ENCODE measurements around the gene CKAP2L. TPM values are rescaled to one million over a fixed set of nuclear protein-coding genes. Genes with fewer than 3 reads are reported as not detected.

Gene CKAP2L, protein sequence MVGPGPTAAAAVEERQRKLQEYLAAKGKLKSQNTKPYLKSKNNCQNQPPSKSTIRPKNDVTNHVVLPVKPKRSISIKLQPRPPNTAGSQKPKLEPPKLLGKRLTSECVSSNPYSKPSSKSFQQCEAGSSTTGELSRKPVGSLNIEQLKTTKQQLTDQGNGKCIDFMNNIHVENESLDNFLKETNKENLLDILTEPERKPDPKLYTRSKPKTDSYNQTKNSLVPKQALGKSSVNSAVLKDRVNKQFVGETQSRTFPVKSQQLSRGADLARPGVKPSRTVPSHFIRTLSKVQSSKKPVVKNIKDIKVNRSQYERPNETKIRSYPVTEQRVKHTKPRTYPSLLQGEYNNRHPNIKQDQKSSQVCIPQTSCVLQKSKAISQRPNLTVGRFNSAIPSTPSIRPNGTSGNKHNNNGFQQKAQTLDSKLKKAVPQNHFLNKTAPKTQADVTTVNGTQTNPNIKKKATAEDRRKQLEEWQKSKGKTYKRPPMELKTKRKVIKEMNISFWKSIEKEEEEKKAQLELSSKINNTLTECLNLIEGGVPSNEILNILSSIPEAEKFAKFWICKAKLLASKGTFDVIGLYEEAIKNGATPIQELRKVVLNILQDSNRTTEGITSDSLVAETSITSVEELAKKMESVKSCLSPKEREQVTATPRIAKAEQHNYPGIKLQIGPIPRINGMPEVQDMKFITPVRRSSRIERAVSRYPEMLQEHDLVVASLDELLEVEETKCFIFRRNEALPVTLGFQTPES
- 2.5 and 5.6 TPM in 2 replicates for total RNA-seq

DNA sequence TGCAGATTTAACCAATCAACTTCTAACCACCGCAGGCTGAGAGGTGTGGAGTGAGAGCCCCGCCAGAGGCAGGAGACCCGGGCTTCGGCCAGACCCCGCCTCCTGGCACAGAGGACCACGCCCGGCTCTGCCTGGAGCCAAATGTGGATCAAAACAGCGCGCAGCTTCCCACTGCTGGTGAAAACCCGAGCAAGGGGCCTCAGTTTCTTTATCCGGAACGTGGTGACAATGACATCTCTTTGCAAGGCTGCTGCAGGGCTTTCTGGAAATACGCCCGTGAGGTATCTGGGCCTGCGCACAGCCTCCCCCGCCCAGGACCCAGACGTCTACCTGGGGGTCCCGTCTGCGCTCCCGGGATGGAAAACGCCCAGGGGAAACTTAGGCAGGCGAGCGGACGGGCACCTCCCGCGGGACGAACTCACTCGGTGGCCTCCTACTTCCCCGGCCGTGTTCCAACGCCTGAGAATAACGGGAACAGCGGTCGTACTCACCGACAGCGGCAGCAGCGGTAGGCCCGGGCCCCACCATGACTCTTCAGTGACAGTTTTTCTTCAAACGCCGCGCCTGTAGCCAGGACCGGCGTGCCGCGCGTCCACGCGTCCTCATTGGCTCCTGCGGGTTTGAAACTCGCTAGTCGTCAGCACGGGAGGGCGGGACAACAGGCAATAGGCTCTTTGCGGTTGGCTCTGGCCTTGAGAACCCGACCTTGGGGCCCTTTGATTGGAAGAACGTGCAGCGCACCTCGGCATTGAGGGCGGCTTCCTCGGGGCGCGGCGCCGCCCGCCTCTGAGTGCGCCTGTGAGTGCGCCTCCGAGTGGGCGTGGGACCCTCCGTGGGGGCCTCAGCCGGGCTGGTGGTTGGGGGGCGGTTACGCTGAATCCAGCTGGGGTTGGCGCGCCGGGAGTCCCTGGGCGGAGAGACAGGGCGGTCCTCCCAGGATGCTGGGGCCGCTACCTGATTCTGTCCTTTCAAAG lies at the start of gene CKAP2L:
TSS of gene CKAP2L (minus strand) at position 539 of the 974 bp plus-strand sequence. CDS start at position 528, 11 bp downstream.
- peak within 1 kb of the TSS; percentile 92 for H3K4me3 ChIP-seq (ENCODE audit: low read depth, low read length)
- no peaks in the 10 kb centered on the region for H3K27me3 ChIP-seq (ENCODE audit: control insufficient read depth, insufficient read depth, low read length)
- H3K36me3 ChIP-seq (ENCODE audit: control insufficient read depth, insufficient read depth, low read length): no peaks in the 10 kb centered on the region
- peak; percentile 98 for DNase-seq (ENCODE audit: low read depth)
- TF ChIP-seq CTCF (IDR thresholded peaks at IDR 0.05; ENCODE audit: insufficient read depth, low read length, poor library complexity, severe bottlenecking): no peak

GRCh38 chr2:112813280-112813966 lies 49.0 kb upstream of the CKAP2L start:
- Histone ChIP-seq H3K27me3 (ENCODE audit: control insufficient read depth, insufficient read depth, low read length) (no peaks in the 10 kb centered on the region), H3K36me3 (ENCODE audit: control insufficient read depth, insufficient read depth, low read length) (no peaks in the 10 kb centered on the region), H3K4me3 (ENCODE audit: low read depth, low read length) (no peak overlapping the region)
- DNase-seq (ENCODE audit: low read depth): no peak
- no peak for TF ChIP-seq CTCF (IDR thresholded peaks at IDR 0.05; ENCODE audit: insufficient read depth, low read length, poor library complexity, severe bottlenecking)

- no peak for DNase-seq (ENCODE audit: low read depth)
- no peaks in the 10 kb centered on the region for H3K27me3 ChIP-seq (ENCODE audit: control insufficient read depth, insufficient read depth, low read length)
- H3K4me3 ChIP-seq (ENCODE audit: low read depth, low read length): no peak overlapping the region
- no peaks in the 10 kb centered on the region for H3K36me3 ChIP-seq (ENCODE audit: control insufficient read depth, insufficient read depth, low read length)
- TF ChIP-seq CTCF (IDR thresholded peaks at IDR 0.05; ENCODE audit: insufficient read depth, low read length, poor library complexity, severe bottlenecking): no peak
These were observed 48.2 kb upstream of the CKAP2L start for GRCh38 chr2:112812318-112813267.

- no peak for TF ChIP-seq CTCF (IDR thresholded peaks at IDR 0.05; ENCODE audit: insufficient read depth, low read length, poor library complexity, severe bottlenecking)
- Histone ChIP-seq H3K4me3 (ENCODE audit: low read depth, low read length) (no peak overlapping the region), H3K36me3 (ENCODE audit: control insufficient read depth, insufficient read depth, low read length) (no peaks in the 10 kb centered on the region), H3K27me3 (ENCODE audit: control insufficient read depth, insufficient read depth, low read length) (no peaks in the 10 kb centered on the region)
- DNase-seq (ENCODE audit: low read depth): peak; percentile 69
These were observed 47.5 kb upstream of the CKAP2L start for GRCh38 chr2:112811841-112812306.
